ENCODE results near the gene CD300C.

CD300C gene

GRCh38 chr17:74555427-74555940 is 9.6 kb upstream of the CD300C start:
- TF ChIP-seq CTCF (conservative IDR thresholded peaks at IDR 0.05), result no peak
- no peak for TF ChIP-seq ZFX (IDR thresholded peaks at IDR 0.05)
- H3K27ac ChIP-seq, result no peak overlapping the region

DNA sequence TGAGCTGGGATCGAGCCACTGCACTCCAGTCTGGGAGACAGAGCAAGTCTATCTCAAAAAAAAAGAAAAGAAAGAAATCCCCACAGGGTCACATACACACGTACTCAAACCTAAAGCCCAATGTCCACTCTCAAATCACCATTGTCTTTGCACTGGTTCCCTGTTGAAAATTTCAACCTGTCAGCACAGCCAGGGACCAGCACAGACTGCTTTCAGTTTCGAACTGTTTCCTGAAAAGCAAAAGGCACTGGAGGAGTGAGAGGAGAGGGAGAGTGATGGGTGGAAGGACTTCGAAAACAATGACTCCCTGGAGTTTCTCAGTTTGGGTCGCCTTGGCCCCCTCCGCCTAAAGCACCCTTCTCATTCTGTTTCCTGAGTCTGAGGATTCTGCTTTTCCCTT is 9.0 kb upstream of the CD300C start:
- TF ChIP-seq ZFX (IDR thresholded peaks at IDR 0.05) (no peak), CTCF (conservative IDR thresholded peaks at IDR 0.05) (no peak)
- H3K27ac ChIP-seq, result no peak overlapping the region

DNA sequence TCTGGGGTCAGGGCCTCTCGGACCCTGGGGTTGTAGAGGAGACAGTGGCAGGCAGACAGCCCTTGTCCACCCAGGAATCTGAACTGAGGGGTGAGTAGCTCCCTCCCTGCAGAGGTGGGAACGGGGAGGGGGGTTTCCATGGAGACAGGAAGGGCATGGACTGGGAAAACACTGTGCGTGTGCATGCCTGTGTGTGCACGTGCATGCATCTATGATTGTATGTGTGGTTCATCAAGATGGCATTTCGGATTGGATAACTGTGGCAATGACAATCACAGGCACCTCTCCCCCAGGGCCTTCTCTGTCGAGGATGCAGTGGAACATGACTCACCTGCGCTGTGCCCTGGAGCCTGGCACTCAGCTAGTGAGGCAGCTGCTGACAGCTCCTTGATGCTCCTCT is 6.1 kb upstream of the CD300C start:
- TF ChIP-seq ZFX (IDR thresholded peaks at IDR 0.05) (no peak), CTCF (conservative IDR thresholded peaks at IDR 0.05) (no peak)

GRCh38 chr17:74550602-74551001 is 4.7 kb upstream of the CD300C start:
- no peak overlapping the region for H3K27ac ChIP-seq
- TF ChIP-seq ZFX (IDR thresholded peaks at IDR 0.05) (no peak), CTCF (conservative IDR thresholded peaks at IDR 0.05) (no peak)

More for the DNA sequence above, 6.1 kb upstream of the CD300C start:
- no peak overlapping the region for H3K27ac ChIP-seq

DNA sequence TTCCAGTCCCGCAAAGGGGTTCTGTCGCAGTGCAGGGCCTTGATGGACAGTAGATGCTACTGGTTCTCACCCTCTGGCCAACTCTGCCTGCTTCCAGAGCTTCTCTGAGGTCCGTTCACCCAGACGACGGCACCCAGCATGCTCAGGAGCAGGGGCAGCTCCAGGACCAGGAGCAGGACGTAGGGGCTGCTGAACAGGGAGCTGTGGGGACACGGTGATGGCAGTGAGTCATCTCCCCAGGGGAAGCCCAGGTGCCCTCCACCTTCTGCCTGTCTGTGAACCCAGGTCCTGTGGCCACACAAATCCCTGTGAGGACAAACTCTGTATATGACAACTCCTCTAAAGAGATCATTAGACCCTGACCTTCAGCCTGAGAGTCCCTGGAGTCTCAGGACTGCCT is 3.4 kb upstream of the CD300C start:
- no peak for TF ChIP-seq ZFX (IDR thresholded peaks at IDR 0.05)
- TF ChIP-seq CTCF (conservative IDR thresholded peaks at IDR 0.05), result no peak
- H3K27ac ChIP-seq, result no peak overlapping the region

DNA sequence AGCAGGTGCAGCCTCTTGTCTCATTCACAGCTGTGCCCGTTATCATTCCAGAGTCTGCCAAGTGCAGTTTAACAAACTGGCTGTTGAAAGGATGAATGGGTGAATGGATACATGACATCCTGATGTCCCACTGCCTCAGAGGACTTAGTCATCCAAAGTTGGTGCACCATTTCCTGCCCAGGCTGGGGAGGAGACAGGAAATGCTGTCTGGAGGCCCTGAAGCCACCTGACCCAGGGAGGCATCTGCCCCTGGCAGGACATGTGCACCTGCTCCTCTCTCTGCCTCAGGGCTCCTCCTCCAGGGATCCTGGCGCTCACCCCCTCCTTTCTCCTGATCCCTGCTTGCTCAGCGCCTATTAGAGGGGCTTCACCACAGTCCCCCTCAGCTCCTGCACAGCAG is 1.8 kb upstream of the CD300C start:
- no peak overlapping the region for H3K27ac ChIP-seq
- TF ChIP-seq CTCF (conservative IDR thresholded peaks at IDR 0.05) (no peak), ZFX (IDR thresholded peaks at IDR 0.05) (no peak)

GRCh38 chr17:74547264-74547663 is 1.3 kb upstream of the CD300C start:
- H3K27ac ChIP-seq, result no peak overlapping the region
- TF ChIP-seq CTCF (conservative IDR thresholded peaks at IDR 0.05) (no peak), ZFX (IDR thresholded peaks at IDR 0.05) (no peak)

Measured in C4-2B (cell line).